Mesendoderm (in vitro differentiated cells): ENCODE data around the gene ARF1.

Source experiments
- DNase-seq: peaks from one replicate; pipeline ENCODE4 v3.0.0; 2013
- H2AK5ac ChIP-seq: 2 replicates; pipeline ENCODE4 v1.6.1; 2013; ENCODE audit warnings: low read length, inconsistent platforms
- H2BK120ac ChIP-seq: 2 replicates; pipeline ENCODE4 v1.6.1; 2013; ENCODE audit warnings: low read depth, mild to moderate bottlenecking, low read length, moderate library complexity, mixed read lengths
- H2BK15ac ChIP-seq: replicated peaks from 2 replicates; pipeline ENCODE4 v1.6.1; 2013; ENCODE audit warnings: low read depth, mild to moderate bottlenecking, moderate library complexity
- H2BK5ac ChIP-seq: 2 replicates; pipeline ENCODE4 v1.6.1; 2013; ENCODE audit warnings: low read length, inconsistent platforms
- H3K18ac ChIP-seq: 2 replicates; pipeline ENCODE4 v1.6.1; 2013; ENCODE audit warnings: mild to moderate bottlenecking, low read length, mixed read lengths
- H3K23ac ChIP-seq: one replicate; pipeline ENCODE4 v1.6.1; 2013; ENCODE audit warnings: low read length
- H3K27ac ChIP-seq: 2 replicates; pipeline ENCODE4 v1.5.1; 2013; ENCODE audit warnings: low read depth, mild to moderate bottlenecking, inconsistent platforms, low read length, moderate library complexity
- H3K27me3 ChIP-seq: 2 replicates; pipeline ENCODE4 v1.6.1; 2013; ENCODE audit warnings: low read length, control low read depth, mild to moderate bottlenecking, inconsistent platforms; ENCODE audit not compliant: insufficient read depth, poor library complexity
- H3K36me3 ChIP-seq: 2 replicates; pipeline ENCODE4 v1.6.1; 2013; ENCODE audit warnings: low read length, inconsistent platforms; ENCODE audit not compliant: control insufficient read depth, insufficient read depth
- H3K4ac ChIP-seq: one replicate; pipeline ENCODE4 v1.6.1; 2013; ENCODE audit warnings: low read depth, mild to moderate bottlenecking, low read length, moderate library complexity
- H3K4me1 ChIP-seq: 2 replicates; pipeline ENCODE4 v1.6.1; 2013; ENCODE audit warnings: low read depth, low read length, inconsistent platforms; ENCODE audit not compliant: control insufficient read depth
- H3K4me2 ChIP-seq: 2 replicates; pipeline ENCODE4 v1.6.1; 2013; ENCODE audit warnings: low read length
- H3K4me3 ChIP-seq: 2 replicates; pipeline ENCODE4 v1.5.1; 2013; ENCODE audit warnings: mild to moderate bottlenecking, low read length
- H3K56ac ChIP-seq: one replicate; pipeline ENCODE4 v1.6.1; 2013; ENCODE audit warnings: low read length
- H3K79me1 ChIP-seq: 2 replicates; pipeline ENCODE4 v1.6.1; 2013; ENCODE audit warnings: low read length, inconsistent platforms
- H3K79me2 ChIP-seq: 2 replicates; pipeline ENCODE4 v1.6.1; 2013; ENCODE audit warnings: mild to moderate bottlenecking, low read length; ENCODE audit not compliant: control insufficient read depth, insufficient read depth
- H3K9ac ChIP-seq: 2 replicates; pipeline ENCODE4 v1.6.1; 2013; ENCODE audit warnings: low read length, inconsistent platforms
- H4K5ac ChIP-seq: one replicate; pipeline ENCODE4 v1.6.1; 2013; ENCODE audit warnings: low read length
- H4K8ac ChIP-seq: one replicate; pipeline ENCODE4 v1.6.1; 2013; ENCODE audit warnings: low read depth, mild to moderate bottlenecking, control low read depth, low read length, moderate library complexity
- WGBS: extraction: QIAGEN DNeasy Blood & Tissue Kit; methylation state at CpG from one replicate; pipeline ENCODE4 v1.1.7; 2013; ENCODE audit warnings: low lambda C conversion rate, missing lambda C conversion rate; ENCODE audit not compliant: insufficient coverage; ENCODE audit errors: extremely low coverage; 5-methylcytosine and 5-hydroxymethylcytosine counted together

The ARF1 gene

DNA sequence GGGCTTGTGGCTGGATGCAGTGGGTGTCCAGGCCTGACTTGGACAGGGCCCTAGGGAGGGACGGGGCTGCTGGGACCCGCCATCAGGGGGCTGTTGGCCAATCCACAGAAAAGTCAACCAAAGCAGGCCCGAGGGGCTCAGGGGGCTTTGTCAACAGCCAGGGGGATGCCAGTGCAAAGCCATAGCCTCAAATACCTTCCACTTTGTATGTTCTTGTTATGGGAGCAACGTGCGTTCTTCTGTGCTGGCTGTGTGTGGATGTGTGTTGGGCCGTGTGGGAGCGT lies 35.4 kb upstream of the ARF1 start:
- no peak overlapping the region for H3K4ac ChIP-seq
- WGBS, result no CpG with 5 or more reads among the region's 7 CpGs
- no peak overlapping the region for H2BK5ac ChIP-seq

GRCh38 chr1:228048120-228048519 lies 34.4 kb upstream of the ARF1 start:
- no CpG with 5 or more reads among the region's 5 CpGs for WGBS
- Histone ChIP-seq H3K79me2 (no peaks in the 10 kb centered on the region), H3K27me3 (no peaks in the 10 kb centered on the region), H3K4me2 (no peak overlapping the region), H3K9ac (no peak overlapping the region), H3K23ac (no peak overlapping the region), H2BK15ac (no peak overlapping the region), H3K56ac (no peak overlapping the region), H2AK5ac (no peak overlapping the region), H3K4me3 (no peak overlapping the region), H3K36me3 (no peaks in the 10 kb centered on the region), H4K5ac (no peak overlapping the region), H4K8ac (no peak overlapping the region), H2BK5ac (no peak overlapping the region), H3K4me1 (no peaks in the 10 kb centered on the region), H3K18ac (no peak overlapping the region), H2BK120ac (no peak overlapping the region), H3K4ac (no peak overlapping the region), H3K79me1 (no peaks in the 10 kb centered on the region), H3K27ac (no peak overlapping the region)
- DNase-seq, result no peak

More for the DNA sequence above, 35.4 kb upstream of the ARF1 start:
- Histone ChIP-seq H2BK15ac (no peak overlapping the region), H3K79me1 (no peaks in the 10 kb centered on the region), H3K18ac (no peak overlapping the region), H2AK5ac (no peak overlapping the region), H3K79me2 (no peaks in the 10 kb centered on the region), H3K27ac (no peak overlapping the region), H3K23ac (no peak overlapping the region), H3K27me3 (no peaks in the 10 kb centered on the region), H4K8ac (no peak overlapping the region), H4K5ac (no peak overlapping the region), H3K4me2 (no peak overlapping the region), H3K9ac (no peak overlapping the region), H3K56ac (peak overlapping the region; percentile 15), H3K36me3 (no peaks in the 10 kb centered on the region), H2BK120ac (no peak overlapping the region), H3K4me1 (no peaks in the 10 kb centered on the region), H3K4me3 (no peak overlapping the region)
- DNase-seq, result no peak

- Histone ChIP-seq H3K4ac (no peak overlapping the region), H3K36me3 (no peaks in the 10 kb centered on the region), H3K18ac (no peak overlapping the region), H3K4me1 (no peaks in the 10 kb centered on the region), H3K4me2 (no peak overlapping the region), H3K79me2 (no peaks in the 10 kb centered on the region), H3K9ac (no peak overlapping the region), H3K56ac (no peak overlapping the region), H4K5ac (no peak overlapping the region), H3K27ac (no peak overlapping the region), H2BK15ac (no peak overlapping the region), H2BK120ac (no peak overlapping the region), H3K4me3 (no peak overlapping the region), H3K79me1 (no peaks in the 10 kb centered on the region), H3K23ac (no peak overlapping the region), H3K27me3 (no peaks in the 10 kb centered on the region), H2AK5ac (no peak overlapping the region), H4K8ac (no peak overlapping the region), H2BK5ac (no peak overlapping the region)
- DNase-seq, result no peak
- no CpG with 5 or more reads among the region's 6 CpGs for WGBS
These were observed 33.7 kb upstream of the ARF1 start for GRCh38 chr1:228048659-228049298.

GRCh38 chr1:228050571-228051231 lies 31.8 kb upstream of the ARF1 start:
- WGBS, result no CpG with 5 or more reads among the region's 30 CpGs
- H2BK120ac ChIP-seq, result no peak overlapping the region
- H3K79me2 ChIP-seq, result no peaks in the 10 kb centered on the region
- no peak overlapping the region for H3K4ac ChIP-seq
- no peak overlapping the region for H3K4me3 ChIP-seq
- DNase-seq, result no peak
- H2BK15ac ChIP-seq, result no peak overlapping the region
- H2AK5ac ChIP-seq, result no peak overlapping the region
- no peak overlapping the region for H4K5ac ChIP-seq
- H4K8ac ChIP-seq, result no peak overlapping the region
- no peak overlapping the region for H3K27ac ChIP-seq
- H2BK5ac ChIP-seq, result no peak overlapping the region
- H3K4me2 ChIP-seq, result no peak overlapping the region
- no peak overlapping the region for H3K18ac ChIP-seq
- H3K23ac ChIP-seq, result no peak overlapping the region
- H3K27me3 ChIP-seq, result no peaks in the 10 kb centered on the region
- H3K79me1 ChIP-seq, result no peaks in the 10 kb centered on the region
- no peak overlapping the region for H3K56ac ChIP-seq
- no peak overlapping the region for H3K9ac ChIP-seq
- H3K4me1 ChIP-seq, result no peaks in the 10 kb centered on the region
- no peaks in the 10 kb centered on the region for H3K36me3 ChIP-seq

DNA sequence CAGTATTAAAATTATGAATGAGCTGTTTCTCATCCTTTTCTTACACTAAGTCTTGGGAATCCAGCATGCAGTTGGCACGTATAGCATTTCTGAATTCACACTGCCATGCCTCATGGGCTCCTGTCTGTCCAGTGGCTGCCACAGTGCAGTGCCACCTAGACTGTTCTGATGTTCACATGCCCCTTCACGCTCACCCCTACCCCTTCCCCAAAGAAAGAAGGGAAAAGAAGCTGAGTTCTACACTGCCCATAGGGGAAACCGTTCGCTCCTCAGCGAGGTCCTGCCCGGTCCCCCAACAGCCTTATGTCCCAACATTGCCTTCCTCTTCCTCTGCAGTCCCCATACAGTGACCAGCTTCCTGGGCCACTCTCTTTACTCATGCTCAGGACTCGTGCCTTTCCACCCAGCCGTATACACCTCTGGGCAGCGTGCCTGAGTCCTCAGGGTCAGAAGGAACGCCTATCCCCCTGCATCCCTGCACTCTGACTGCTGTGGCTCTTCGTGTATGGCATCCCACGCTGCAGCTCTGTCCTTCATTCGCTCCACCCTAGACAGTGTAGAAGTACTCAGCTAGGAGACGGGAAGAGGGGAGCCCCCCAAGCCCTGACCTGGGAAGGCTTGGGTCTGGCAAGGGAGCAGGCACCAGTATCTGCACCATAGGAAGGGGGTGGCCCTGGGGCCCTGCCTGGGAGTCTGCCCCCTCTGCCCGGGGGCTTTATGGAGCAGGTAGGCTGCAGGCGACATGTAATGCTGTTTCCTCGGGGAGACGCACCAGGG lies 24.1 kb upstream of the ARF1 start:
- H3K4me2 ChIP-seq, result no peak overlapping the region
- no peak overlapping the region for H2AK5ac ChIP-seq
- H3K4me1 ChIP-seq, result no peaks in the 10 kb centered on the region
- no peak overlapping the region for H3K4me3 ChIP-seq
- no CpG with 5 or more reads among the region's 18 CpGs for WGBS
- H3K79me2 ChIP-seq, result no peaks in the 10 kb centered on the region
- no peak overlapping the region for H2BK5ac ChIP-seq
- H3K9ac ChIP-seq, result no peak overlapping the region
- H3K27ac ChIP-seq, result no peak overlapping the region
- H3K18ac ChIP-seq, result no peak overlapping the region
- H3K79me1 ChIP-seq, result no peaks in the 10 kb centered on the region
- peaks cover 3% of the 10 kb centered on the region for H3K27me3 ChIP-seq
- no peak overlapping the region for H3K56ac ChIP-seq
- no peak overlapping the region for H2BK120ac ChIP-seq
- no peak overlapping the region for H3K23ac ChIP-seq
- DNase-seq, result no peak
- H4K8ac ChIP-seq, result no peak overlapping the region
- H4K5ac ChIP-seq, result no peak overlapping the region
- no peak overlapping the region for H3K4ac ChIP-seq
- H3K36me3 ChIP-seq, result no peaks in the 10 kb centered on the region
- H2BK15ac ChIP-seq, result no peak overlapping the region
